HepG2 (cell line): ENCODE results near the gene NTMT1. TPM values are rescaled to one million over a fixed set of nuclear protein-coding genes. Genes with fewer than 3 reads are reported as not detected.

Experiments used
- GTF3A ChIP-seq: sonication (generic); formaldehyde crosslinking; conservative IDR thresholded peaks from 2 replicates; pipeline ENCODE4 v1.4.0; 2020; ENCODE audit warnings: mild to moderate bottlenecking, missing genetic modification reagents
- HDAC1 ChIP-seq: sonication (generic); formaldehyde crosslinking; IDR thresholded peaks from 2 replicates; pipeline ENCODE4 v1.5.1; 2020; ENCODE audit warnings: mild to moderate bottlenecking, missing genetic modification reagents
- HMG20A ChIP-seq: IDR thresholded peaks from 2 replicates; pipeline ENCODE4 v1.6.1; 2016; ENCODE audit warnings: borderline replicate concordance
- MATR3 ChIP-seq: sonication (generic); formaldehyde crosslinking; IDR thresholded peaks from 2 replicates; pipeline ENCODE4 v1.4.0; 2020; ENCODE audit warnings: missing genetic modification reagents
- NCOA2 ChIP-seq: sonication (generic); formaldehyde crosslinking; IDR thresholded peaks from 2 replicates; pipeline ENCODE4 v1.8.0; 2022; ENCODE audit warnings: inconsistent platforms
- NCOA5 ChIP-seq: sonication (generic); formaldehyde crosslinking; IDR thresholded peaks from 2 replicates; pipeline ENCODE4 v1.4.0; 2020; ENCODE audit warnings: missing genetic modification reagents
- NR0B2 ChIP-seq: sonication (generic); formaldehyde crosslinking; IDR thresholded peaks from 2 replicates; pipeline ENCODE4 v1.4.0; 2020; ENCODE audit warnings: mild to moderate bottlenecking, missing genetic modification reagents
- NR2C2 ChIP-seq: sonication (generic); formaldehyde crosslinking; IDR thresholded peaks from 2 replicates; pipeline ENCODE4 v1.4.0; 2020; ENCODE audit warnings: missing genetic modification reagents, mild to moderate bottlenecking, moderate library complexity, borderline replicate concordance
- PRPF4 ChIP-seq: fragments of 200-400 bp; formaldehyde crosslinking; IDR thresholded peaks from 2 replicates; pipeline ENCODE4 v1.6.1; 2016; ENCODE audit warnings: low read length, low read depth; ENCODE audit not compliant: poor library complexity, severe bottlenecking
- RBFOX2 ChIP-seq: fragments of 200-400 bp; formaldehyde crosslinking; IDR thresholded peaks from 2 replicates; pipeline ENCODE4 v1.6.1; 2017; ENCODE audit warnings: low read depth, mild to moderate bottlenecking, low read length
- RERE ChIP-seq: IDR thresholded peaks from 2 replicates; pipeline ENCODE4 v1.6.1; 2016; ENCODE audit warnings: low read depth, missing genetic modification reagents, missing compliant biosample characterization
- SMARCC2 ChIP-seq: fragments of 450-650 bp; IDR thresholded peaks from 2 replicates; pipeline ENCODE4 v1.6.1; 2017; ENCODE audit warnings: antibody characterized with exemption, mild to moderate bottlenecking
- SP4 ChIP-seq: sonication (generic); formaldehyde crosslinking; IDR thresholded peaks from 2 replicates; pipeline ENCODE4 v1.8.1; 2023; ENCODE audit warnings: mild to moderate bottlenecking, missing genetic modification reagents
- ZBTB25 ChIP-seq: IDR thresholded peaks from 2 replicates; pipeline ENCODE4 v1.6.1; 2018; ENCODE audit warnings: missing genetic modification reagents
- ZNF205 ChIP-seq: IDR thresholded peaks from 2 replicates; pipeline ENCODE4 v1.6.1; 2018; ENCODE audit warnings: missing biosample characterization, missing genetic modification reagents
- ZNF337 ChIP-seq: sonication (generic); formaldehyde crosslinking; IDR thresholded peaks from 2 replicates; pipeline ENCODE4 v1.5.1; 2020; ENCODE audit warnings: missing genetic modification reagents, low read depth, mild to moderate bottlenecking, borderline replicate concordance
- ZNF446 ChIP-seq: sonication (generic); formaldehyde crosslinking; IDR thresholded peaks from 2 replicates; pipeline ENCODE4 v1.5.0; 2020; ENCODE audit warnings: mild to moderate bottlenecking, missing genetic modification reagents
- ZNF460 ChIP-seq: sonication (generic); formaldehyde crosslinking; IDR thresholded peaks from 2 replicates; pipeline ENCODE4 v1.5.1; 2020; ENCODE audit warnings: missing genetic modification reagents, mild to moderate bottlenecking, borderline replicate concordance
- ZNF800 ChIP-seq: sonication (generic); formaldehyde crosslinking; IDR thresholded peaks from 2 replicates; pipeline ENCODE4 v1.4.0; 2020; ENCODE audit warnings: missing genetic modification reagents
- ZNF891 ChIP-seq: sonication (generic); formaldehyde crosslinking; IDR thresholded peaks from 2 replicates; pipeline ENCODE4 v1.5.0; 2020; ENCODE audit warnings: mild to moderate bottlenecking, missing genetic modification reagents
- ZSCAN5A ChIP-seq: sonication (generic); formaldehyde crosslinking; IDR thresholded peaks from 2 replicates; pipeline ENCODE4 v1.8.0; 2022; ENCODE audit warnings: mild to moderate bottlenecking, missing genetic modification reagents, borderline replicate concordance
- polyA plus RNA-seq, 8 experiments: library from polyadenylated mRNA; depleted of rRNA in 3 of 8; stranded (reverse) in 7 of 8; unstranded in 1 of 8; fragments of >200 nt; fragmentation: Illumina TruSeq in 4 of 8; extraction: Trizol in 4 of 8; gene quantifications; 2 replicates each; pipeline versions ENCODE4 v1.2.1 to v1.2.3, GENCODE V29; 2011 to 2016; ENCODE audit warnings: low read depth in 4 of 8, missing spikeins in 1 of 8, mixed read lengths in 1 of 8; ENCODE audit not compliant: insufficient read depth in 1 of 8
- total RNA-seq, 5 experiments: library from RNA; depleted of rRNA; stranded (reverse); fragments of >200 nt; fragmentation: Illumina TruSeq; extraction: Trizol; gene quantifications; 2 replicates each; pipeline ENCODE4 v1.2.3, GENCODE V29; 2016; ENCODE audit warnings: low read depth in 1 of 5

Gene NTMT1
- total and polyA plus RNA-seq, 2 of the 13 experiments (the other 11 are each of a cell fraction or from before 2014, with no cell fraction given): 49.1 to 53.8 TPM

- TF ChIP-seq ZNF800 (CRISPR knock-in tag): no peak; the same call in 1 of the 2 replicates
- TF ChIP-seq ZNF891 (CRISPR knock-in tag): peak; percentile 65
- no peak for TF ChIP-seq GTF3A (CRISPR knock-in tag)
- no peak for TF ChIP-seq SMARCC2
- TF ChIP-seq ZBTB25: no peak
- peak; percentile 90 for TF ChIP-seq ZNF446 (CRISPR knock-in tag)
- TF ChIP-seq NR2C2 (CRISPR knock-in tag): no peak
- TF ChIP-seq RERE (CRISPR knock-in tag): no peak
- no peak for TF ChIP-seq ZNF205
- no peak for TF ChIP-seq PRPF4
- TF ChIP-seq NCOA2 (CRISPR knock-in tag): no peak
- no peak for TF ChIP-seq NCOA5 (CRISPR knock-in tag)
- peak; percentile 88 for TF ChIP-seq HDAC1
- TF ChIP-seq NR0B2 (CRISPR knock-in tag): peak; percentile 79; the same call in 1 of the 2 replicates
- TF ChIP-seq SP4 (CRISPR knock-in tag): peak; percentile 61
- no peak for TF ChIP-seq HMG20A (CRISPR knock-in tag)
- peak; percentile 98 for TF ChIP-seq RBFOX2
- TF ChIP-seq ZSCAN5A (CRISPR knock-in tag): peak; percentile 71; the same call in 1 of the 2 replicates
- no peak for TF ChIP-seq ZNF460 (CRISPR knock-in tag)
- TF ChIP-seq MATR3 (CRISPR knock-in tag): no peak
- TF ChIP-seq ZNF337 (CRISPR knock-in tag): no peak
Observed at GRCh38 chr9:129626079-129626624, at the start of gene NTMT1 (continued).
